ENCODE data around the gene ZDHHC3. TPM values are rescaled to one million over a fixed set of nuclear protein-coding genes. Genes with fewer than 3 reads are reported as not detected.
A peak's percentile ranks its signal among the peaks of the same experiment; 100 is the strongest.

ZDHHC3 gene, protein sequence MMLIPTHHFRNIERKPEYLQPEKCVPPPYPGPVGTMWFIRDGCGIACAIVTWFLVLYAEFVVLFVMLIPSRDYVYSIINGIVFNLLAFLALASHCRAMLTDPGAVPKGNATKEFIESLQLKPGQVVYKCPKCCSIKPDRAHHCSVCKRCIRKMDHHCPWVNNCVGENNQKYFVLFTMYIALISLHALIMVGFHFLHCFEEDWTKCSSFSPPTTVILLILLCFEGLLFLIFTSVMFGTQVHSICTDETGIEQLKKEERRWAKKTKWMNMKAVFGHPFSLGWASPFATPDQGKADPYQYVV
- total RNA-seq, result 39.1 TPM
- long read RNA-seq, transcript ZDHHC3-205 (7 exons, 2,687 nt), result major isoform, 31 of 44 reads
- long read RNA-seq, partial matches to known transcripts, result 1 of 44 reads
- long read RNA-seq, other reads (novel, unspliced or antisense), result 9 of 44 reads

DNA sequence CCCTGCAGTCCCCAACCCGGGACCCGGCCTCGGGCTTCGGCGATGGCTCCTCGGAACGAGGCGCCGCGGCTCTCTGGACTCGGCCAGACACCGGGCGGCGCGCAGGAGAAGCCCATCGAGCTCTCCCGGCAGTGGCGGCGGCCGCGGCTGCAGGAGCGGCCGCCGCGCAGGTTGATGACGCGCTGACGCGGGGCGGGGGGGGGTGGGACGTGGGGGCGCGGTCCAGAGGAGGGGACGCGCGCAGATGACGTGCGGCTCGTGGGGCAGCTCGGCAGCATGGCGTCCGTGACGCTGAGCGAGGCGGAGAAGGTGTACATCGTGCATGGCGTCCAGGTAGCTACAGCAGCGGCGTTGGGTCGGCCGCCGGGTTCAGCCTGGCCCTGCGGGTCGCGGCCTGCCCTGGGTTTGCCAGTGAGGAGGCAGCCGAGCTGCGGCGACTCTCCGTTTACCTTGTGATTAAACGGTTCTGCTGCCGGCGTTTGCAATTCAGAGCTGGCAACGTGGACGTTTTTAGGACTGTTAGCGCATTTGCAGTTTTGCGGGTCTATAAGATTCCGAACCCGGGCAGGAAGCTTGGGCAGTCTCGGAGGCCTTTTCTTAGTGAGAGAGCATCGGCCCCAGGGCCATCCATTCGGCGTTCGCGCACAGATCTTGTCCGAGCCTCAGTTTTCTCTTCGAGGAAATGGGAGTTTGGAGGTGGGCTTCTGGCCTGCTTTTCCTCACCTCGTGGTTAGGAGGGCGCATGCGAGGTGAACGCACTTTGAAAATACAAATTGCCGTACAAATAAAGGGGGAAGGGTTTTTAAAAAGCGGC lies at the start of gene ZDHHC3, which contains the start of gene EXOSC7:
TSS of gene ZDHHC3 (minus strand) at position 173 of the 814 bp plus-strand sequence. CDS start 16,738 bp downstream, outside the sequence.
TSS of gene EXOSC7 (plus strand) at position 243 of the 814 bp plus-strand sequence. CDS start at position 277, 34 bp downstream.
- intact Hi-C loops (cut with micrococcal nuclease), result no loop called here
- peak; percentile 94 for DNase-seq
- peak; percentile 91 for ATAC-seq

- intact Hi-C loops (cut with micrococcal nuclease), result no loop called here
- ATAC-seq (peak; percentile 11), DNase-seq (no peak)
Observed at GRCh38 chr3:45024542-45025255, 48.7 kb upstream of the ZDHHC3 start.

DNA sequence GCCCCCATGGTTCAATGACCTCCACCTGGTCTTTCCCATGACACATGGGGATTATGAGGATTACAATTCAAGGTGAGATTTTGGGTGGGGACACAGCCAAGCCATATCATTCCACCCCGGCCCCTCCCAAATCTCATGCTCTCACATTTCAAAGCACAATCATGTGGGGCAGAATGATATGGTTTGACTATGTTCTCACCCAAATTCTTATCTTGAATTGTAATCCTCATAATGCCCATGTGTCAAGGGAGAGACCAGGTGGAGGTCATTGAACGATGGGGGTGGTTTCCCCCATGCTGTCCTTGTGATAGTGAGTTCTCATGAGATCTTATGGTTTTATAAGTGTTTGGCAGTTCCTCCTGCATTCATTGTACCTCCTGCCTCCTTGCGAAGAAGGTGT lies 47.7 kb upstream of the ZDHHC3 start:
- intact Hi-C loops (cut with micrococcal nuclease), result no loop called here
- DNase-seq, result no peak

DNA sequence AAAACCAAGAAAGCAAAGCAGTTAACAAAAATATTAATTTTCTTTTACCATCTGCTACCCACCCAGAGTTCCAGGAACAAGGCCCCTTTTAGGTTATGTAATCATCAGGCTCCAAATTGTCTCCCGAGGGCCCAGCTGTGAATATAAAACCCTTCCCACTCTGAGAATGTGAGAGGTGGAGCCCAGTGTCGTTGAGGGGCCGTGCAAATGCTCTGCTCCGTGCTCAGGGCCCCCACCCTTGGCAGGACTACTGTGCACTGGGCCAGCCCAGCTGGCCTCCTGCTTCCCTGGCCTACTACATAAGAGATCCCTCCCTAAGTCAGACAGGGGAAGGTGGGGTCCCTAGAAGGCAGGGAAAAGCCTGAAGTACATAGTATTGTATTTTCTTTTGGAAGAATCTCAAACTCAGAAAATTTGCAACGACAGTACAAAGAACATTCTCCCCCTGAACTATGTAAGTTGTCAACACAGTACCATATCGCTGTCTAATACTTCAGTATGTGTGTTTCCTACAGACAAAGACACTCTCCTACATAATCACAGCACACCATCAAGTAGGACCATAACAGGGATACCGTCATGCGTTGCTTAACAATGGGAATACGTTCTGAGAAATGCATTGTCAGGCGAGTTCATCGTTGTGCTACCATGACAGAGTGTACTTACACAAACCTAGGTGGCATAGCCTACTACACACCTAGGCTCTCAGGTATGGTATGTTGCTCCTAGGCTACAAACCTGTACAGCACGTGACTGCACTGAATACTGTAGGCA lies 45.7 kb upstream of the ZDHHC3 start:
- intact Hi-C loops (cut with micrococcal nuclease), result no loop called here
- ATAC-seq, result peak; percentile 86
- DNase-seq, result peak; percentile 86

More for the DNA sequence above, 47.7 kb upstream of the ZDHHC3 start:
- no peak for ATAC-seq

- ATAC-seq (no peak), DNase-seq (no peak)
- intact Hi-C loops (cut with micrococcal nuclease), result no loop called here
Observed at GRCh38 chr3:45020534-45020933, 44.6 kb upstream of the ZDHHC3 start.

GRCh38 chr3:45017821-45018220 lies 41.8 kb upstream of the ZDHHC3 start:
- intact Hi-C loops (cut with micrococcal nuclease), result no loop called here
- no peak for DNase-seq
- ATAC-seq, result no peak

- intact Hi-C loops (cut with micrococcal nuclease), result no loop called here
- no peak for ATAC-seq
- DNase-seq, result no peak
Observed at GRCh38 chr3:45016916-45017315, 40.9 kb upstream of the ZDHHC3 start.

- ATAC-seq (peak; percentile 5), DNase-seq (no peak)
- intact Hi-C loops (cut with micrococcal nuclease), result no loop called here
Observed at GRCh38 chr3:45012577-45012976, 36.6 kb upstream of the ZDHHC3 start.

- DNase-seq, result peak; percentile 79
- intact Hi-C loops (cut with micrococcal nuclease), result no loop called here
- ATAC-seq, result peak; percentile 90
Observed at GRCh38 chr3:45011756-45012508, 36.0 kb upstream of the ZDHHC3 start.

DNA sequence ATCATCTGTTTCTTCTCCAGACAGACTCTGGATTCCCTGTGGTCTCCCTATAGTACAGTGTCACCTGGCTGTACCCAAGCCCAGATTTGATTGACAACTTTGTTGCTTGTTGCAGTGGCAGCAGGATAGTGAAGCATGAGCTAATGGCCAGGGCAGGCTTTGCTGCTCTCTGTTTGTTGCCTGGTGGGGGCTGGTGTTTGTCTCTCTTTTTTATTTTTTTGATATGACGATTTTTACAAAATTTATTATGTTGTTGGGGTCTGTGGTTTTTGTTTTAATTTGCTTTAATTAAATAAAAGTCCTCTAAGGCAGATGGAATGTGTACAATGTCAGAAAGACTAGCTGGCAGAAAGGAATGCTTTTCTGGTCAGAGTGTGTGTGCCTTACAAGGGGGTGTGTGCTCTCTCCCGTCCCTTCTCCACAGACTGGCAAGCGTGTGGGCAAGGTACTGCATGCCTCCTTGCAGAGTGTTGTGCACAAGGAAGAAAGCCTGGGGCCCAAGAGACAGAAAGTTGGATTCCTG lies 34.9 kb upstream of the ZDHHC3 start:
- intact Hi-C loops (cut with micrococcal nuclease), result no loop called here
- ATAC-seq, result peak; percentile 43

GRCh38 chr3:45009868-45010267 lies 33.9 kb upstream of the ZDHHC3 start:
- no peak for DNase-seq

More for the DNA sequence above, 34.9 kb upstream of the ZDHHC3 start:
- DNase-seq, result no peak

GRCh38 chr3:45008117-45008516 lies 32.1 kb upstream of the ZDHHC3 start:
- ATAC-seq (no peak), DNase-seq (no peak)
- intact Hi-C loops (cut with micrococcal nuclease), result no loop called here

More at GRCh38 chr3:45009868-45010267, 33.9 kb upstream of the ZDHHC3 start:
- intact Hi-C loops (cut with micrococcal nuclease), result no loop called here
- ATAC-seq, result no peak

- ATAC-seq, result no peak
- intact Hi-C loops (cut with micrococcal nuclease), result no loop called here
- no peak for DNase-seq
Observed at GRCh38 chr3:45007091-45007490, 31.1 kb upstream of the ZDHHC3 start.

- intact Hi-C loops (cut with micrococcal nuclease), result no loop called here
- peak; percentile 54 for ATAC-seq
- DNase-seq, result no peak
Observed at GRCh38 chr3:45003859-45004258, 27.9 kb upstream of the ZDHHC3 start.

DNA sequence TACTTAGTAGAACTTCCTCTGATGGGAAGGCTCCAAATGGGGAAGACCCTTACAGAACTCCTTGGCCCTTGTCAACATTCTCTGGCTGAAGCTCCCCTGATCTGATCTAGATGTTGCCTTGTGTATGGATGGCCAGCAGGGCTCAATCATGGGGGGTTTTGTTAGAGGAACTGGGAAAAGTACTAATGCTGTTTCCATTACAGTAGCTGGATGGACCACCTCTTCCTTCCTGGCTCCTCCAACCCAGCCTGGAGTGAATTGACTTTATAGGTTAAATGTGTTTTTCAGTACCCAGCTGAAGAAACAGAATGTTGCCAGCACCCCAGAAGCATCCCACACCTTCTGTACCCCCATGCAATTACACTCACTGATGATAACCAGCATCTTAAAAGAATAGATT lies 27.4 kb upstream of the ZDHHC3 start:
- intact Hi-C loops (cut with micrococcal nuclease), result no loop called here
- DNase-seq (no peak), ATAC-seq (no peak)

- DNase-seq, result peak; percentile 43
- peak; percentile 71 for ATAC-seq
- intact Hi-C loops (cut with micrococcal nuclease), result no loop called here
Observed at GRCh38 chr3:45002720-45003119, 26.7 kb upstream of the ZDHHC3 start.

DNA sequence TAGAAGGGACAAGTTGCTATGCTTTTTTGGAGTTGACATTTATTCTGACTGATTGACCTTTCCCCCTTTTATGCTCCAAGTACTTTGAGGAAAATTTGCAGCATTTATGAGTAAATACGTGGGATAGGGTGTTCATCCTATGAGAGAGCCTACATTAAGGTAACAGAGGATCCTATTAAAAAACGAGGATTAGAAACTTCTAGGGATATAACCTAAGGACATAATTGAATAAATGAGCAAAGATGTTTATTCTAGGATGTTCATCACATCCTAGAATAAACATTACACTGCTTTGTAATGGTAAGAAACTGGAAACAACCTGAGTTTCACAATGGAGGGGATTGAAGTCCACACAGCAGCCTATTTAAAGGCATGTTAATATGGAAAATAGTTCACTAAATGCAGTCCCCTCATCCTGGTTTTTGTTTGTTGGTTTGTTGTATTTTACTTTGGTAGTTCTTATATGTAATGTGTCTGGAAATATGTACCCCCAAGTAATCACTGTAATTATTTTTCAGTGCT lies 26.2 kb upstream of the ZDHHC3 start:
- intact Hi-C loops (cut with micrococcal nuclease), result no loop called here
- ATAC-seq (no peak), DNase-seq (no peak)

DNA sequence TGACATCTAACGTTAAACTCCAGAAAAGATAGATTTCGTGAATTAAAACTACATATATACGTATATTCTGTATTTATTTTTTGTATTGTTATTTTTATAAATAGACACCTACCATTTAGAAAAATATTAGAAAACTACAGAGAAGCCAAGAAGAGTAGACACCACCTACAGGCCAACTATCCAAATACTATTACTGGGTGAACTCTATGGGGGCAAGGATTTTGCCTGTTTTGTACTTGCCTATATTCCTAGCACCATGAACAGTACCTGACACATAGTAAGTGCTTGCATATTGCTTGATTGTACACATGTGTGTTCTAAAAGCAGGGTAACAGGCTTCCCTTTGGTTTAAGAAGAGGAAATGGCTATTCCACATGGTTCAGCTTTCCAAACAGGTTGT lies 25.8 kb upstream of the ZDHHC3 start:
- no peak for DNase-seq
- ATAC-seq, result no peak
- intact Hi-C loops (cut with micrococcal nuclease), result no loop called here
